K562 (cell line): ENCODE measurements around the gene ACCSL. TPM values are rescaled to one million over a fixed set of nuclear protein-coding genes. Genes with fewer than 3 reads are reported as not detected.

Source experiments
- AFF4 ChIP-seq: sonication (generic); formaldehyde crosslinking; IDR thresholded peaks from 2 replicates; pipeline ENCODE4 v1.8.0; 2023; ENCODE audit warnings: mild to moderate bottlenecking, missing genetic modification reagents
- FOXJ2 ChIP-seq: fragments of 200-800 bp; sonication (Bioruptor generic); IDR thresholded peaks from 2 replicates; pipeline ENCODE4 v1.6.1; 2016; ENCODE audit warnings: missing genetic modification characterization, missing compliant biosample characterization
- FOXK2 ChIP-seq, 2 experiments: fragments of 450-650 bp; IDR thresholded peaks in 1 of 2; conservative IDR thresholded peaks in 1 of 2; 2 replicates each; pipeline ENCODE4 v1.6.1; 2016; ENCODE audit warnings: low read depth in 2 of 2, mild to moderate bottlenecking in 1 of 2
- GATAD2A ChIP-seq: fragments of 450-650 bp; IDR thresholded peaks from 2 replicates; pipeline ENCODE4 v1.6.1; 2017
- HMBOX1 ChIP-seq: sonication (generic); IDR thresholded peaks from 2 replicates; pipeline ENCODE4 v1.6.1; 2016
- LEF1 ChIP-seq: fragments of 450-650 bp; IDR thresholded peaks from 2 replicates; pipeline ENCODE4 v1.6.1; 2016; ENCODE audit warnings: mild to moderate bottlenecking
- NFE2 ChIP-seq: IDR thresholded peaks from 2 replicates; pipeline ENCODE4 v1.6.1; 2014; ENCODE audit warnings: antibody characterized with exemption, low read depth
- NR2F6 ChIP-seq: fragments of 450-650 bp; formaldehyde crosslinking; IDR thresholded peaks from 2 replicates; pipeline ENCODE4 v1.4.0; 2020; ENCODE audit warnings: mild to moderate bottlenecking
- PCBP2 ChIP-seq: fragments of 200-400 bp; formaldehyde crosslinking; IDR thresholded peaks from 2 replicates; pipeline ENCODE4 v1.6.1; 2018; ENCODE audit warnings: low read length, low read depth, mild to moderate bottlenecking, moderate library complexity; ENCODE audit not compliant: poor library complexity, severe bottlenecking
- RFX5 ChIP-seq: IDR thresholded peaks from 2 replicates; pipeline ENCODE4 v1.6.1; 2011; ENCODE audit warnings: low read depth, mild to moderate bottlenecking, improper control_type of control experiment, low read length
- SIRT6 ChIP-seq: IDR thresholded peaks from one replicate; pipeline ENCODE4 v1.6.1; 2012; ENCODE audit warnings: low read depth, mild to moderate bottlenecking, control low read depth, inconsistent platforms, low read length, moderate library complexity
- ZKSCAN8 ChIP-seq: fragments of 200-800 bp; sonication (Bioruptor generic); IDR thresholded peaks from 2 replicates; pipeline ENCODE4 v1.6.1; 2016; ENCODE audit warnings: missing genetic modification characterization, missing compliant biosample characterization
- ZNF668 ChIP-seq: fragments of 250-450 bp; sonication (Bioruptor Pico); IDR thresholded peaks from 2 replicates; pipeline ENCODE4 v1.8.0; 2022; ENCODE audit warnings: mild to moderate bottlenecking, inconsistent platforms
- polyA plus RNA-seq, 8 experiments: library from polyadenylated mRNA; depleted of rRNA in 4 of 8; stranded (reverse) in 5 of 8; unstranded in 3 of 8; fragments of >200 nt; fragmentation: Nextera tagmentation in 2 of 8; fragmentation: Illumina TruSeq in 1 of 8; extraction: Ambion mirVana in 2 of 8; extraction: Trizol in 1 of 8; gene quantifications; 2 replicates each; pipeline versions ENCODE4 v1.2.1 to v1.2.3, GENCODE V29; 2011 to 2014; ENCODE audit warnings: inconsistent platforms in 1 of 8, missing spikeins in 1 of 8
- total RNA-seq, 7 experiments: library from RNA; depleted of rRNA in 6 of 7; stranded (reverse); fragments of >200 nt in 6 of 7; fragmentation: Illumina TruSeq in 2 of 7; extraction: Trizol in 2 of 7; gene quantifications; 2 replicates each; pipeline versions ENCODE4 v1.2.1 to v1.2.3, GENCODE V29; 2011 to 2021; ENCODE audit warnings: low replicate concordance in 1 of 7
- TF ChIP-seq, protein P1 (sequence below), 2 experiments: IDR thresholded peaks; 2 replicates each; pipeline ENCODE4 v1.6.1; 2011; ENCODE audit warnings: borderline replicate concordance in 1 of 2, control low read depth in 1 of 2, low read depth in 1 of 2, low read length in 1 of 2, mild to moderate bottlenecking in 1 of 2, mixed read lengths in 1 of 2, moderate library complexity in 1 of 2; ENCODE audit not compliant: insufficient read depth in 1 of 2, insufficient read length in 1 of 2, poor library complexity in 1 of 2, severe bottlenecking in 1 of 2; ENCODE audit errors: extremely low read depth in 1 of 2
- TF ChIP-seq, protein P2 (sequence below): fragments of 450-650 bp; IDR thresholded peaks from 2 replicates; pipeline ENCODE4 v1.6.1; 2017; ENCODE audit warnings: antibody characterized with exemption
- TF ChIP-seq, protein P3 (sequence below): fragments of 250-450 bp; sonication (Bioruptor Pico); IDR thresholded peaks from 2 replicates; pipeline ENCODE4 v1.8.0; 2022; ENCODE audit warnings: inconsistent platforms, mild to moderate bottlenecking, moderate library complexity, borderline replicate concordance

ACCSL gene
- total and polyA plus RNA-seq, 9 of the 15 experiments (the other 6 are each of a cell fraction or from before 2014, with no cell fraction given) = not detected

GRCh38 chr11:44065841-44066731, 18.3 kb downstream of the ACCSL start, which contains the start of gene ACCS (continued):
- TF ChIP-seq, protein P1, sequence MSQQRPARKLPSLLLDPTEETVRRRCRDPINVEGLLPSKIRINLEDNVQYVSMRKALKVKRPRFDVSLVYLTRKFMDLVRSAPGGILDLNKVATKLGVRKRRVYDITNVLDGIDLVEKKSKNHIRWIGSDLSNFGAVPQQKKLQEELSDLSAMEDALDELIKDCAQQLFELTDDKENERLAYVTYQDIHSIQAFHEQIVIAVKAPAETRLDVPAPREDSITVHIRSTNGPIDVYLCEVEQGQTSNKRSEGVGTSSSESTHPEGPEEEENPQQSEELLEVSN (IDR thresholded peaks at IDR 0.05; ENCODE audit: borderline replicate concordance in 1 of 2, extremely low read depth in 1 of 2, insufficient read depth in 1 of 2, insufficient read length in 1 of 2, low read depth in 1 of 2, low read length in 1 of 2, poor library complexity in 1 of 2, severe bottlenecking in 1 of 2) = peak; percentile 85 to 86
- TF ChIP-seq FOXK2 (conservative IDR thresholded peaks at IDR 0.05 in 1 of 2, IDR thresholded peaks at IDR 0.05 in 1 of 2; ENCODE audit: low read depth in 2 of 2) = 0 out of 4 replicates have a peak, but pooled peaks of 1 of the 2 experiments have one; percentile 25
- TF ChIP-seq HMBOX1 = peak; percentile 47; the same call in 1 of the 2 replicates
- TF ChIP-seq ZNF668 (CRISPR knock-in tag) = peak; percentile 62; the same call in 1 of the 2 replicates
- TF ChIP-seq SIRT6 = no peak
- TF ChIP-seq GATAD2A = peak; percentile 28; the same call in 1 of the 2 replicates
- no peak for TF ChIP-seq RFX5
- no peak for TF ChIP-seq FOXJ2
- TF ChIP-seq PCBP2 = no peak
- TF ChIP-seq AFF4 (CRISPR knock-in tag) = peak; percentile 43; the same call in 1 of the 2 replicates
- TF ChIP-seq, protein P2, sequence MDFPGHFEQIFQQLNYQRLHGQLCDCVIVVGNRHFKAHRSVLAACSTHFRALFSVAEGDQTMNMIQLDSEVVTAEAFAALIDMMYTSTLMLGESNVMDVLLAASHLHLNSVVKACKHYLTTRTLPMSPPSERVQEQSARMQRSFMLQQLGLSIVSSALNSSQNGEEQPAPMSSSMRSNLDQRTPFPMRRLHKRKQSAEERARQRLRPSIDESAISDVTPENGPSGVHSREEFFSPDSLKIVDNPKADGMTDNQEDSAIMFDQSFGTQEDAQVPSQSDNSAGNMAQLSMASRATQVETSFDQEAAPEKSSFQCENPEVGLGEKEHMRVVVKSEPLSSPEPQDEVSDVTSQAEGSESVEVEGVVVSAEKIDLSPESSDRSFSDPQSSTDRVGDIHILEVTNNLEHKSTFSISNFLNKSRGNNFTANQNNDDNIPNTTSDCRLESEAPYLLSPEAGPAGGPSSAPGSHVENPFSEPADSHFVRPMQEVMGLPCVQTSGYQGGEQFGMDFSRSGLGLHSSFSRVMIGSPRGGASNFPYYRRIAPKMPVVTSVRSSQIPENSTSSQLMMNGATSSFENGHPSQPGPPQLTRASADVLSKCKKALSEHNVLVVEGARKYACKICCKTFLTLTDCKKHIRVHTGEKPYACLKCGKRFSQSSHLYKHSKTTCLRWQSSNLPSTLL = no peak
- 0 out of 2 replicates have a peak, but pooled peaks have one; percentile 4 for TF ChIP-seq NR2F6 (CRISPR knock-in tag)
- TF ChIP-seq, protein P3, sequence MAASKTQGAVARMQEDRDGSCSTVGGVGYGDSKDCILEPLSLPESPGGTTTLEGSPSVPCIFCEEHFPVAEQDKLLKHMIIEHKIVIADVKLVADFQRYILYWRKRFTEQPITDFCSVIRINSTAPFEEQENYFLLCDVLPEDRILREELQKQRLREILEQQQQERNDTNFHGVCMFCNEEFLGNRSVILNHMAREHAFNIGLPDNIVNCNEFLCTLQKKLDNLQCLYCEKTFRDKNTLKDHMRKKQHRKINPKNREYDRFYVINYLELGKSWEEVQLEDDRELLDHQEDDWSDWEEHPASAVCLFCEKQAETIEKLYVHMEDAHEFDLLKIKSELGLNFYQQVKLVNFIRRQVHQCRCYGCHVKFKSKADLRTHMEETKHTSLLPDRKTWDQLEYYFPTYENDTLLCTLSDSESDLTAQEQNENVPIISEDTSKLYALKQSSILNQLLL (CRISPR knock-in tag) = no peak
- no peak for TF ChIP-seq NFE2
- TF ChIP-seq LEF1 = no peak
- TF ChIP-seq ZKSCAN8 (CRISPR knock-in tag) = no peak
